K562 (cell line): ENCODE results near the gene EEF1AKMT4. TPM values are rescaled to one million over a fixed set of nuclear protein-coding genes. Genes with fewer than 3 reads are reported as not detected.
A peak's percentile ranks its signal among the peaks of the same experiment; 100 is the strongest.

Experiments used
- CAMTA2 ChIP-seq: fragments of 250-450 bp; sonication (Bioruptor Pico); conservative IDR thresholded peaks from 2 replicates; pipeline ENCODE4 v1.5.1; 2022
- DDX20 ChIP-seq: fragments of 450-650 bp; IDR thresholded peaks from 2 replicates; pipeline ENCODE4 v1.6.1; 2016; ENCODE audit warnings: missing genetic modification characterization, low read depth, mild to moderate bottlenecking, missing compliant biosample characterization, moderate library complexity
- GABPA ChIP-seq: fragments of 200-800 bp; sonication (Bioruptor generic); conservative IDR thresholded peaks from 2 replicates; pipeline ENCODE4 v1.6.1; 2016; ENCODE audit warnings: low read depth, missing genetic modification characterization, missing compliant biosample characterization
- HIVEP1 ChIP-seq: fragments of 250-450 bp; sonication (Bioruptor Pico); IDR thresholded peaks from 2 replicates; pipeline ENCODE4 v1.4.0; 2020; ENCODE audit warnings: mild to moderate bottlenecking
- KDM1A ChIP-seq, 2 experiments: fragments of 450-650 bp; IDR thresholded peaks; 2 replicates each; pipeline ENCODE4 v1.6.1; 2016; ENCODE audit warnings: mild to moderate bottlenecking in 2 of 2
- LCOR ChIP-seq: sonication (generic); formaldehyde crosslinking; IDR thresholded peaks from 2 replicates; pipeline ENCODE4 v1.8.0; 2022; ENCODE audit warnings: mild to moderate bottlenecking, missing genetic modification reagents
- MED1 ChIP-seq: sonication (generic); formaldehyde crosslinking; IDR thresholded peaks from 2 replicates; pipeline ENCODE4 v1.8.1; 2023; ENCODE audit warnings: missing genetic modification reagents, borderline replicate concordance
- NFIC ChIP-seq: fragments of 450-650 bp; IDR thresholded peaks from 2 replicates; pipeline ENCODE4 v1.6.1; 2017; ENCODE audit warnings: mild to moderate bottlenecking, inconsistent platforms
- NFXL1 ChIP-seq: fragments of 450-650 bp; formaldehyde crosslinking; IDR thresholded peaks from 2 replicates; pipeline ENCODE4 v1.4.0; 2021; ENCODE audit warnings: mild to moderate bottlenecking
- PCBP2 ChIP-seq: fragments of 200-400 bp; formaldehyde crosslinking; IDR thresholded peaks from 2 replicates; pipeline ENCODE4 v1.6.1; 2018; ENCODE audit warnings: low read length, low read depth, mild to moderate bottlenecking, moderate library complexity; ENCODE audit not compliant: poor library complexity, severe bottlenecking
- SRSF1 ChIP-seq: fragments of 200-400 bp; formaldehyde crosslinking; IDR thresholded peaks from 2 replicates; pipeline ENCODE4 v1.6.1; 2017; ENCODE audit warnings: mild to moderate bottlenecking, low read depth, low read length, moderate library complexity
- polyA plus RNA-seq, 8 experiments: library from polyadenylated mRNA; depleted of rRNA in 4 of 8; stranded (reverse) in 5 of 8; unstranded in 3 of 8; fragments of >200 nt; fragmentation: Nextera tagmentation in 2 of 8; fragmentation: Illumina TruSeq in 1 of 8; extraction: Ambion mirVana in 2 of 8; extraction: Trizol in 1 of 8; gene quantifications; 2 replicates each; pipeline versions ENCODE4 v1.2.1 to v1.2.3, GENCODE V29; 2011 to 2014; ENCODE audit warnings: inconsistent platforms in 1 of 8, missing spikeins in 1 of 8
- total RNA-seq, 7 experiments: library from RNA; depleted of rRNA in 6 of 7; stranded (reverse); fragments of >200 nt in 6 of 7; fragmentation: Illumina TruSeq in 2 of 7; extraction: Trizol in 2 of 7; gene quantifications; 2 replicates each; pipeline versions ENCODE4 v1.2.1 to v1.2.3, GENCODE V29; 2011 to 2021; ENCODE audit warnings: low replicate concordance in 1 of 7
- TF ChIP-seq, protein P1 (sequence below): fragments of 450-650 bp; formaldehyde crosslinking; IDR thresholded peaks from 2 replicates; pipeline ENCODE4 v1.4.0; 2020; ENCODE audit warnings: mild to moderate bottlenecking
- TF ChIP-seq, protein P2 (sequence below): fragments of 450-650 bp; formaldehyde crosslinking; IDR thresholded peaks from 2 replicates; pipeline ENCODE4 v1.4.0; 2022; ENCODE audit warnings: missing genetic modification characterization
- TF ChIP-seq, protein P3 (sequence below), 2 experiments: fragments of 450-650 bp; formaldehyde crosslinking in 1 of 2; IDR thresholded peaks; 2 replicates each; pipeline versions ENCODE4 v1.4.0 to v1.6.1; 2014 to 2020; ENCODE audit warnings: mild to moderate bottlenecking in 2 of 2, borderline replicate concordance in 1 of 2, low read depth in 1 of 2
- TF ChIP-seq, protein P4 (sequence below): fragments of 450-650 bp; formaldehyde crosslinking; conservative IDR thresholded peaks from 2 replicates; pipeline ENCODE4 v1.4.0; 2022; ENCODE audit warnings: mild to moderate bottlenecking, missing genetic modification characterization

EEF1AKMT4 gene
- total and polyA plus RNA-seq, 9 of the 15 experiments (the other 6 are each of a cell fraction or from before 2014, with no cell fraction given), result 10.3 to 49.4 (median 18.9) TPM

DNA sequence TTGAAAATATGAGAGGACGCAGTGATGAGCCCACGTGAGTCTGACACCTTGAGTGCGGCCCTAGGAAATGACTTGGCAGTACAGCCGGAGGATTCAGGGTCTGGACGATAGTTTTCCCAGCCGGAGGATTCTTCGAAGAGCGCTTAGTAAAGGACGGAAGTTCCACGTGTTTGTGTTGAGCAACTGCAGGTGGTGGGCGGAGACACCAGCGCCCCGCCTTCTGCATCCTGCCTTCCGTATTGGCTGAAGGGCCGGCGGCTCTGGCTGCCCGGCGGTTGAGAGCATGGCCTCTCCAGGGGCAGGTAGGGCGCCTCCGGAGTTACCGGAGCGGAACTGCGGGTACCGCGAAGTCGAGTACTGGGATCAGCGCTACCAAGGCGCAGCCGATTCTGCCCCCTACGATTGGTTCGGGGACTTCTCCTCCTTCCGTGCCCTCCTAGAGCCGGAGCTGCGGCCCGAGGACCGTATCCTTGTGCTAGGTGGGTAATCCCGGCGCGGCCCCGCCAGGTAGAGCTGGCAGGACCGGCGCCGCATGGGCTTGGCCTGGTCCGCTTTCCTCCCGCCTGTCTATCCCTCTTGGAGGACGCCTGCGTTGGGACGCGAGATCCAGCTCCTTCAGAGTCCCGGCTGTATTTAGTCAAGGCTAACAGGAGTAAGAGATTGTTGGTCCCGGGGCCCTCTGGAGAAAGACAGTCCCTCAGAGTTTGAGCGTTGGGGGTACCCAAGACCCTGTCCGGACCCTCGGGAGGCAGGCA lies at the start of gene EEF1AKMT4 (continued):
- no peak for TF ChIP-seq KDM1A (IDR thresholded peaks at IDR 0.05)
- no peak for TF ChIP-seq HIVEP1
- no peak for TF ChIP-seq DDX20 (tag)
- no peak for TF ChIP-seq NFXL1 (CRISPR knock-in tag)
- TF ChIP-seq SRSF1, result no peak
- TF ChIP-seq, protein P1, sequence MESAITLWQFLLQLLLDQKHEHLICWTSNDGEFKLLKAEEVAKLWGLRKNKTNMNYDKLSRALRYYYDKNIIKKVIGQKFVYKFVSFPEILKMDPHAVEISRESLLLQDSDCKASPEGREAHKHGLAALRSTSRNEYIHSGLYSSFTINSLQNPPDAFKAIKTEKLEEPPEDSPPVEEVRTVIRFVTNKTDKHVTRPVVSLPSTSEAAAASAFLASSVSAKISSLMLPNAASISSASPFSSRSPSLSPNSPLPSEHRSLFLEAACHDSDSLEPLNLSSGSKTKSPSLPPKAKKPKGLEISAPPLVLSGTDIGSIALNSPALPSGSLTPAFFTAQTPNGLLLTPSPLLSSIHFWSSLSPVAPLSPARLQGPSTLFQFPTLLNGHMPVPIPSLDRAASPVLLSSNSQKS (CRISPR knock-in tag), result no peak
- TF ChIP-seq, protein P2, sequence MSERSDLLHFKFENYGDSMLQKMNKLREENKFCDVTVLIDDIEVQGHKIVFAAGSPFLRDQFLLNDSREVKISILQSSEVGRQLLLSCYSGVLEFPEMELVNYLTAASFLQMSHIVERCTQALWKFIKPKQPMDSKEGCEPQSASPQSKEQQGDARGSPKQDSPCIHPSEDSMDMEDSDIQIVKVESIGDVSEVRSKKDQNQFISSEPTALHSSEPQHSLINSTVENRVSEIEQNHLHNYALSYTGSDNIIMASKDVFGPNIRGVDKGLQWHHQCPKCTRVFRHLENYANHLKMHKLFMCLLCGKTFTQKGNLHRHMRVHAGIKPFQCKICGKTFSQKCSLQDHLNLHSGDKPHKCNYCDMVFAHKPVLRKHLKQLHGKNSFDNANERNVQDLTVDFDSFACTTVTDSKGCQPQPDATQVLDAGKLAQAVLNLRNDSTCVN (CRISPR knock-in tag), result no peak
- TF ChIP-seq LCOR, result 0 out of 2 replicates have a peak, but pooled peaks have one; percentile 10
- no peak for TF ChIP-seq NFIC
- TF ChIP-seq, protein P3, sequence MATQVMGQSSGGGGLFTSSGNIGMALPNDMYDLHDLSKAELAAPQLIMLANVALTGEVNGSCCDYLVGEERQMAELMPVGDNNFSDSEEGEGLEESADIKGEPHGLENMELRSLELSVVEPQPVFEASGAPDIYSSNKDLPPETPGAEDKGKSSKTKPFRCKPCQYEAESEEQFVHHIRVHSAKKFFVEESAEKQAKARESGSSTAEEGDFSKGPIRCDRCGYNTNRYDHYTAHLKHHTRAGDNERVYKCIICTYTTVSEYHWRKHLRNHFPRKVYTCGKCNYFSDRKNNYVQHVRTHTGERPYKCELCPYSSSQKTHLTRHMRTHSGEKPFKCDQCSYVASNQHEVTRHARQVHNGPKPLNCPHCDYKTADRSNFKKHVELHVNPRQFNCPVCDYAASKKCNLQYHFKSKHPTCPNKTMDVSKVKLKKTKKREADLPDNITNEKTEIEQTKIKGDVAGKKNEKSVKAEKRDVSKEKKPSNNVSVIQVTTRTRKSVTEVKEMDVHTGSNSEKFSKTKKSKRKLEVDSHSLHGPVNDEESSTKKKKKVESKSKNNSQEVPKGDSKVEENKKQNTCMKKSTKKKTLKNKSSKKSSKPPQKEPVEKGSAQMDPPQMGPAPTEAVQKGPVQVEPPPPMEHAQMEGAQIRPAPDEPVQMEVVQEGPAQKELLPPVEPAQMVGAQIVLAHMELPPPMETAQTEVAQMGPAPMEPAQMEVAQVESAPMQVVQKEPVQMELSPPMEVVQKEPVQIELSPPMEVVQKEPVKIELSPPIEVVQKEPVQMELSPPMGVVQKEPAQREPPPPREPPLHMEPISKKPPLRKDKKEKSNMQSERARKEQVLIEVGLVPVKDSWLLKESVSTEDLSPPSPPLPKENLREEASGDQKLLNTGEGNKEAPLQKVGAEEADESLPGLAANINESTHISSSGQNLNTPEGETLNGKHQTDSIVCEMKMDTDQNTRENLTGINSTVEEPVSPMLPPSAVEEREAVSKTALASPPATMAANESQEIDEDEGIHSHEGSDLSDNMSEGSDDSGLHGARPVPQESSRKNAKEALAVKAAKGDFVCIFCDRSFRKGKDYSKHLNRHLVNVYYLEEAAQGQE (IDR thresholded peaks at IDR 0.05; ENCODE audit: borderline replicate concordance), result peak; percentile 25; the same call in 1 of the 2 replicates
- TF ChIP-seq, protein P3 (CRISPR knock-in tag; IDR thresholded peaks at IDR 0.05; ENCODE audit: low read depth), result 0 out of 2 replicates have a peak, but pooled peaks have one; percentile 75
- no peak for TF ChIP-seq PCBP2
- TF ChIP-seq, protein P4, sequence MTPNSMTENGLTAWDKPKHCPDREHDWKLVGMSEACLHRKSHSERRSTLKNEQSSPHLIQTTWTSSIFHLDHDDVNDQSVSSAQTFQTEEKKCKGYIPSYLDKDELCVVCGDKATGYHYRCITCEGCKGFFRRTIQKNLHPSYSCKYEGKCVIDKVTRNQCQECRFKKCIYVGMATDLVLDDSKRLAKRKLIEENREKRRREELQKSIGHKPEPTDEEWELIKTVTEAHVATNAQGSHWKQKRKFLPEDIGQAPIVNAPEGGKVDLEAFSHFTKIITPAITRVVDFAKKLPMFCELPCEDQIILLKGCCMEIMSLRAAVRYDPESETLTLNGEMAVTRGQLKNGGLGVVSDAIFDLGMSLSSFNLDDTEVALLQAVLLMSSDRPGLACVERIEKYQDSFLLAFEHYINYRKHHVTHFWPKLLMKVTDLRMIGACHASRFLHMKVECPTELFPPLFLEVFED, result no peak
- no peak for TF ChIP-seq MED1
- TF ChIP-seq CAMTA2 (CRISPR knock-in tag), result no peak
- TF ChIP-seq GABPA (tag), result peak; percentile 93
